DND-41 (cell line): ENCODE data around the gene COL20A1.
A peak's percentile ranks its signal among the peaks of the same experiment; 100 is the strongest.

Source experiments
- ATAC-seq: fragments of 200-7000 bp; cut with Tn5 transposase; 3 replicates; pipeline ENCODE4 v1.9.1; 2021; ENCODE audit warnings: low read depth; ENCODE audit not compliant: insufficient read depth
- DNase-seq: peaks from one replicate; pipeline ENCODE4 v3.0.0-alpha.2; 2020
- H2AFZ ChIP-seq: 2 replicates; pipeline ENCODE4 v1.6.0; 2012; ENCODE audit warnings: low read depth, low read length
- H3K27ac ChIP-seq: 2 replicates; pipeline ENCODE4 v1.5.1; 2012; ENCODE audit warnings: low read length, inconsistent platforms
- H3K27me3 ChIP-seq: fragments of 200-600 bp; sonication (generic); 2 replicates; pipeline ENCODE4 v1.6.0; 2012; ENCODE audit warnings: low read length, mild to moderate bottlenecking, inconsistent platforms; ENCODE audit not compliant: insufficient read depth, poor library complexity
- H3K36me3 ChIP-seq: 2 replicates; pipeline ENCODE4 v1.5.1; 2012; ENCODE audit warnings: low read length, inconsistent platforms; ENCODE audit not compliant: insufficient read depth
- H3K4me1 ChIP-seq: 2 replicates; pipeline ENCODE4 v1.5.1; 2012; ENCODE audit warnings: mild to moderate bottlenecking, low read length; ENCODE audit not compliant: insufficient read depth
- H3K4me2 ChIP-seq: 2 replicates; pipeline ENCODE4 v1.6.0; 2012; ENCODE audit warnings: mild to moderate bottlenecking, moderate library complexity, low read length, inconsistent platforms; ENCODE audit not compliant: insufficient read depth
- H3K4me3 ChIP-seq, 2 experiments: fragments of 200-600 bp in 1 of 2; shearing (Covaris generic) in 1 of 2; 2 replicates each; pipeline ENCODE4 v1.5.1; 2012 to 2016; ENCODE audit warnings: inconsistent platforms in 2 of 2, low read length in 2 of 2, mild to moderate bottlenecking in 2 of 2, low read depth in 1 of 2, moderate library complexity in 1 of 2
- H3K79me2 ChIP-seq: 2 replicates; pipeline ENCODE4 v1.6.0; 2012; ENCODE audit warnings: low read length, inconsistent platforms; ENCODE audit not compliant: insufficient read depth
- H3K9ac ChIP-seq: 2 replicates; pipeline ENCODE4 v1.6.0; 2012; ENCODE audit warnings: low read depth, mild to moderate bottlenecking, inconsistent platforms, low read length, moderate library complexity
- H3K9me3 ChIP-seq: 2 replicates; pipeline ENCODE4 v1.5.1; 2012; ENCODE audit warnings: low read length, moderate library complexity, mild to moderate bottlenecking, inconsistent platforms; ENCODE audit not compliant: insufficient read depth, severe bottlenecking
- H4K20me1 ChIP-seq: 2 replicates; pipeline ENCODE4 v1.6.0; 2012; ENCODE audit warnings: low read length; ENCODE audit not compliant: insufficient read depth
- EZH2 ChIP-seq: IDR thresholded peaks from 3 replicates; pipeline ENCODE4 v1.6.1; 2012; ENCODE audit warnings: borderline replicate concordance, low read depth, mild to moderate bottlenecking, moderate library complexity, low read length, inconsistent platforms; ENCODE audit not compliant: severe bottlenecking
- TF ChIP-seq, protein P1 (sequence below): IDR thresholded peaks from 2 replicates; pipeline ENCODE4 v1.5.1; 2012; ENCODE audit warnings: borderline replicate concordance, low read length, moderate library complexity, mild to moderate bottlenecking; ENCODE audit not compliant: poor library complexity, severe bottlenecking; ENCODE audit errors: extremely low read depth

Gene COL20A1

DNA sequence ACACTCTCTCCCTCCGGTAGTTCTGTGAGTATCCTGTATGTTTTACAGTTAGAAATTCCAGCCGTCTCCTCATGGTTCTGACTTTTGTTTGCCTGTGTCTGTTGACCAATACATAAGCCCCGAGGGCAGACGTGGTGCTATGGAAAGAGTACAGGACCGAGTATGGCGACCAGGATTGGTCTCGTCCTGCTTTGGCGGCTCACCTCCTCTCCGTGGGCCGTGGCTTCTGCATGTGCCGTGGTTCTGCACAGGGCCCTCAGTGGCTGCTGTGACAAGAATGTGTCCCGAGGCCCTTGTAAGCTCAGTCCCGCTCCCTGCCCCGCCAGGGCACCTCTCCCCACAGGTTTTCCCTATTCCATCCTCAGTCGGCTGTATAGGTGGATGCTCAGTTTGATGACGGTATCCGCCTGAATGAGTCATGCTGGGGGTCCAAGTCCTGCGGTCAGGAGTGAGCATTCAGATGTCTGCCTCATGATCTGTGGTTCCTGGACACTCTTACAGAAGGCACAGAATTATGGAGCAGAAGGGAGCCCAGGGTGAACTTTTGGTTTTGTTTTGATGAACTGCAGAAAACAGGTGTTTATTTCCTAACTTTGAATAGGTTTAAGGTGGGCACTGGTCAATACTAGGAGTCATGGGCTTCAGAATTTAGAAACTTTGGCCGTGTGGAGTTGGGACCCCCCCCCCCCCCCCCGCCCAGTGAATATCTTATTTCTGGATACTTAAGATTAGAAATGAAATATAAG is 19.2 kb upstream of the COL20A1 start:
- no peaks in the 10 kb centered on the region for H3K9me3 ChIP-seq
- H3K4me2 ChIP-seq = peak overlapping the region; percentile 91
- peak overlapping the region; percentile 70 for H3K27ac ChIP-seq
- peaks cover 38% of the 10 kb centered on the region for H3K36me3 ChIP-seq
- peaks cover 33% of the 10 kb centered on the region for H3K4me1 ChIP-seq
- H4K20me1 ChIP-seq = peaks cover 50% of the 10 kb centered on the region
- no peak for DNase-seq
- ATAC-seq = no peak
- H3K9ac ChIP-seq = peak overlapping the region; percentile 83
- no peaks in the 10 kb centered on the region for H3K27me3 ChIP-seq
- TF ChIP-seq, protein P1, sequence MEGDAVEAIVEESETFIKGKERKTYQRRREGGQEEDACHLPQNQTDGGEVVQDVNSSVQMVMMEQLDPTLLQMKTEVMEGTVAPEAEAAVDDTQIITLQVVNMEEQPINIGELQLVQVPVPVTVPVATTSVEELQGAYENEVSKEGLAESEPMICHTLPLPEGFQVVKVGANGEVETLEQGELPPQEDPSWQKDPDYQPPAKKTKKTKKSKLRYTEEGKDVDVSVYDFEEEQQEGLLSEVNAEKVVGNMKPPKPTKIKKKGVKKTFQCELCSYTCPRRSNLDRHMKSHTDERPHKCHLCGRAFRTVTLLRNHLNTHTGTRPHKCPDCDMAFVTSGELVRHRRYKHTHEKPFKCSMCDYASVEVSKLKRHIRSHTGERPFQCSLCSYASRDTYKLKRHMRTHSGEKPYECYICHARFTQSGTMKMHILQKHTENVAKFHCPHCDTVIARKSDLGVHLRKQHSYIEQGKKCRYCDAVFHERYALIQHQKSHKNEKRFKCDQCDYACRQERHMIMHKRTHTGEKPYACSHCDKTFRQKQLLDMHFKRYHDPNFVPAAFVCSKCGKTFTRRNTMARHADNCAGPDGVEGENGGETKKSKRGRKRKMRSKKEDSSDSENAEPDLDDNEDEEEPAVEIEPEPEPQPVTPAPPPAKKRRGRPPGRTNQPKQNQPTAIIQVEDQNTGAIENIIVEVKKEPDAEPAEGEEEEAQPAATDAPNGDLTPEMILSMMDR = no peak
- no peak for TF ChIP-seq EZH2
- peaks cover 52% of the 10 kb centered on the region for H3K79me2 ChIP-seq
- H3K4me3 ChIP-seq = peak overlapping the region; percentile 98 to 99; a peak in 3 of 4 replicates
- H2AFZ ChIP-seq = no peak overlapping the region

DNA sequence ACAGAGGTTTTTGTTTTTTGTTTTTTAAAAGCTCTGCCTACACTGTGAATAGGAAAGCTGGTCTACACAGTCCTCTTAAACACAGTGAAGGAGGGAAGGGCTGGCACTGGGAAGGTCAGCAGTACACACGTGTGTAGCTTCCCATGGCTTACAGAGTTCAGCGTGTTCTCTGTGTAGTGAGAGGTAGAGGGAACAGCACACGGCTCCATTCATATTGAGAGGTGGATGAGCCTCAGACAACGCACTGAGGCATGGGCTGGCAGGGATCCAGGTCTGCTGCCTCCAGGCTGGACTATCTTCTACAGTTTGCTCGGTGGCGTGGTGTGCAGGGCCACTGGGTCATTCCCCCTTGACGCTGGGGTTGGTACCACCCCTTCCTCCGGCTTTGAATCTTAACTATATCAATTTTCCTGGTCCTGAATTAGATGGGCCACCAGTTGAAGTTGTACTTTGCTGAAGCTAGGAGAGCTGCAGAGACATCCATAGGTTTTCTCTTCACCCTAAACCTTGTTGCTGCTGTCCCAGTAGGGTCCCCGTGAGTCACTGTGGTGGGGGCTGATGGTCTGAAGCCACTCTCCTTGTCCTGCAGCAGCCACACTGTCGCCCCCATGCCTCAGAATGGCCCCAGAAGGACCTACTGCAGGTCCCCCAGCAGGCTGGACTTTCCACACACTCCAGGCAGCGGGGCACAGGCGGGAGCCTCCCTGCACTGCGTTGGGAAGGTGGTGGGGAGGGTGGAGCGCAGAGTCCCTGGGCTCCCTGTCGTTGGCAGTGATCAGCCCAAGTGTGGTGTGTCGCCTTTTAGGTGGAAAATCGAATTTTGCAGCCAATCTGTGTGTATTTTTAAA is 18.4 kb upstream of the COL20A1 start:
- peak overlapping the region; percentile 91; the same call in 1 of the 2 replicates for H3K4me2 ChIP-seq
- peaks cover 52% of the 10 kb centered on the region for H4K20me1 ChIP-seq
- H3K36me3 ChIP-seq = peaks cover 45% of the 10 kb centered on the region
- no peak overlapping the region for H2AFZ ChIP-seq
- peak overlapping the region in 1 of 2 experiments; percentile 38; a peak in 2 of 4 replicates for H3K4me3 ChIP-seq
- H3K27me3 ChIP-seq = no peaks in the 10 kb centered on the region
- H3K79me2 ChIP-seq = peaks cover 52% of the 10 kb centered on the region
- no peak overlapping the region for H3K27ac ChIP-seq
- ATAC-seq = no peak
- H3K4me1 ChIP-seq = peaks cover 33% of the 10 kb centered on the region
- no peak for DNase-seq
- peak overlapping the region; percentile 11 for H3K9ac ChIP-seq
- TF ChIP-seq, protein P1 = no peak
- no peaks in the 10 kb centered on the region for H3K9me3 ChIP-seq

DNA sequence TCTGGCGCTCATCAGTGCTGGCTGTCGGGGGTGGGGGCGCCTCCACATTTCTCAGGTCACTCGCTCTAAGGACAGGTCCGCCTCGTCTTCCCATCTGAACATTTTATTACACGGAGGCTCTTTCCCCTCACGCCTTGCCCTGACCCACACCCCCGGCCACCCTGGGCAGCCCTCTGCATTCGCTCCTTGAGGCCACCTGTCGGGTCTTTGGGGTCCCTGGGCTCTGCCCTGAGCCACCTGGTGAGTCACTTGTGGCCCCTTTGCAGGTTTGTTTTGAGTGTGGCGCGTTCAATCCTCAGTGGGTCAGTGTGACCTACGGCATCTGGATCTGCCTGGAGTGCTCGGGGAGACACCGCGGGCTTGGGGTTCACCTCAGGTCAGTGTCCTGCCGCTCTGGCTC is 17.2 kb upstream of the COL20A1 start:
- no peak overlapping the region for H3K4me2 ChIP-seq
- H4K20me1 ChIP-seq = peaks cover 53% of the 10 kb centered on the region
- ATAC-seq = no peak
- H3K27me3 ChIP-seq = no peaks in the 10 kb centered on the region
- H3K4me1 ChIP-seq = peaks cover 33% of the 10 kb centered on the region
- H3K27ac ChIP-seq = no peak overlapping the region
- H3K9me3 ChIP-seq = no peaks in the 10 kb centered on the region
- H3K79me2 ChIP-seq = peaks cover 52% of the 10 kb centered on the region
- TF ChIP-seq EZH2 = no peak
- TF ChIP-seq, protein P1 = no peak
- peaks cover 56% of the 10 kb centered on the region for H3K36me3 ChIP-seq
- no peak for DNase-seq
- no peak overlapping the region for H3K9ac ChIP-seq
- no peak overlapping the region for H2AFZ ChIP-seq
- H3K4me3 ChIP-seq = no peak overlapping the region
